ENCODE data around the gene CSRP1. TPM values are rescaled to one million over a fixed set of nuclear protein-coding genes. Genes with fewer than 3 reads are reported as not detected.
"Not testable (repeated sequence)": the region's sequence is repeated elsewhere in the genome, so short reads cannot be mapped to it uniquely, and the experiment has no call there.

The CSRP1 gene
- total and polyA plus RNA-seq, 2 experiments from 2014 or later: 5.8 to 29.9 TPM

GRCh38 chr1:201520046-201520575 is 13.2 kb upstream of the CSRP1 start:
- not testable (repeated sequence) for H3K36me3 ChIP-seq (ENCODE audit: insufficient read depth); H3K4me1 Mint-ChIP-seq; H3K27me3 Mint-ChIP-seq (ENCODE audit: insufficient read depth, low read depth, poor library complexity)

DNA sequence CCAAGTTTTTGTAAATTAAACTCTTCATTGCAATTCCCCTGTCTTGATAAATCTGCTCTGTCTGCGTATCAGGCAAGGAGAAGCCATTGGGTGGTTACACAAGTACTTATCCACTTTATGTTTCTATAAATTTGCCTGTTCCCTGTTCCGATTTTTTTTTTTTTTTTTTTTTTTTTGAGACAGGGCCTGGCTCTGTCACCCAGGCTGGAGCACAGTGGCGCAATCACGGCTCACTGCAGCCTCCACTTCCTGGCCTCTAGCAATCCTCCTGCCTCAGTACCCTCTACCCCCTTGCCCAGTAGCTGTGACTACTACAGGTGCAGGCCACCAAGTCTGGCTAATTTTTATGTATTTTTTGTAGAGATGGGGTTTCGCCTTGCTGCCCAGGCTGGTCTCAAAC is 11.1 kb upstream of the CSRP1 start:
- ATAC-seq (no peak), DNase-seq (ENCODE audit: low spot score) (no peak)
- no peaks in the 10 kb centered on the region for H3K27me3 ChIP-seq (ENCODE audit: insufficient read depth)
- H3K4me2 ChIP-seq: no peak overlapping the region
- Mint-ChIP-seq H3K36me3 (ENCODE audit: low read depth) (no peaks in the 10 kb centered on the region), H3K27ac (no peak overlapping the region), H3K4me1 (peaks cover 15% of the 10 kb centered on the region), H3K9me3 (no peaks in the 10 kb centered on the region), H3K27me3 (ENCODE audit: insufficient read depth, low read depth, poor library complexity) (peaks cover 4% of the 10 kb centered on the region), H3K4me3 (no peak overlapping the region)
- H4K20me1 ChIP-seq (replicated peaks; ENCODE audit: insufficient read depth): no peaks in the 10 kb centered on the region
- H3K4me1 ChIP-seq (ENCODE audit: insufficient read depth): peaks cover 4% of the 10 kb centered on the region; the same call in 1 of the 2 replicates
- H3K36me3 ChIP-seq (ENCODE audit: insufficient read depth): no peaks in the 10 kb centered on the region
- H3K27ac ChIP-seq (ENCODE audit: low read depth): no peak overlapping the region
- peaks cover 12% of the 10 kb centered on the region for H3K9me2 ChIP-seq (ENCODE audit: insufficient read depth)
- H2AFZ ChIP-seq: no peak overlapping the region
- H3F3A ChIP-seq (replicated peaks; ENCODE audit: low read depth): no peaks in the 10 kb centered on the region
- no peak overlapping the region for H3K4me3 ChIP-seq
- no peaks in the 10 kb centered on the region for H3K79me2 ChIP-seq (replicated peaks; ENCODE audit: insufficient read depth)
- TF ChIP-seq, protein P1, sequence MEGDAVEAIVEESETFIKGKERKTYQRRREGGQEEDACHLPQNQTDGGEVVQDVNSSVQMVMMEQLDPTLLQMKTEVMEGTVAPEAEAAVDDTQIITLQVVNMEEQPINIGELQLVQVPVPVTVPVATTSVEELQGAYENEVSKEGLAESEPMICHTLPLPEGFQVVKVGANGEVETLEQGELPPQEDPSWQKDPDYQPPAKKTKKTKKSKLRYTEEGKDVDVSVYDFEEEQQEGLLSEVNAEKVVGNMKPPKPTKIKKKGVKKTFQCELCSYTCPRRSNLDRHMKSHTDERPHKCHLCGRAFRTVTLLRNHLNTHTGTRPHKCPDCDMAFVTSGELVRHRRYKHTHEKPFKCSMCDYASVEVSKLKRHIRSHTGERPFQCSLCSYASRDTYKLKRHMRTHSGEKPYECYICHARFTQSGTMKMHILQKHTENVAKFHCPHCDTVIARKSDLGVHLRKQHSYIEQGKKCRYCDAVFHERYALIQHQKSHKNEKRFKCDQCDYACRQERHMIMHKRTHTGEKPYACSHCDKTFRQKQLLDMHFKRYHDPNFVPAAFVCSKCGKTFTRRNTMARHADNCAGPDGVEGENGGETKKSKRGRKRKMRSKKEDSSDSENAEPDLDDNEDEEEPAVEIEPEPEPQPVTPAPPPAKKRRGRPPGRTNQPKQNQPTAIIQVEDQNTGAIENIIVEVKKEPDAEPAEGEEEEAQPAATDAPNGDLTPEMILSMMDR (conservative IDR thresholded peaks at IDR 0.05; ENCODE audit: low read depth in 2 of 2): no peak
- TF ChIP-seq, protein P2, sequence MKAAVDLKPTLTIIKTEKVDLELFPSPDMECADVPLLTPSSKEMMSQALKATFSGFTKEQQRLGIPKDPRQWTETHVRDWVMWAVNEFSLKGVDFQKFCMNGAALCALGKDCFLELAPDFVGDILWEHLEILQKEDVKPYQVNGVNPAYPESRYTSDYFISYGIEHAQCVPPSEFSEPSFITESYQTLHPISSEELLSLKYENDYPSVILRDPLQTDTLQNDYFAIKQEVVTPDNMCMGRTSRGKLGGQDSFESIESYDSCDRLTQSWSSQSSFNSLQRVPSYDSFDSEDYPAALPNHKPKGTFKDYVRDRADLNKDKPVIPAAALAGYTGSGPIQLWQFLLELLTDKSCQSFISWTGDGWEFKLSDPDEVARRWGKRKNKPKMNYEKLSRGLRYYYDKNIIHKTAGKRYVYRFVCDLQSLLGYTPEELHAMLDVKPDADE (IDR thresholded peaks at IDR 0.05): no peak
- TF ChIP-seq REST (IDR thresholded peaks at IDR 0.05; ENCODE audit: unreplicated experiment): no peak
- no peak for TF ChIP-seq JUNB (IDR thresholded peaks at IDR 0.05; ENCODE audit: unreplicated experiment)
- TF ChIP-seq NANOG (IDR thresholded peaks at IDR 0.05; ENCODE audit: borderline replicate concordance): no peak

More at GRCh38 chr1:201520046-201520575, 13.2 kb upstream of the CSRP1 start:
- H3K27ac ChIP-seq (ENCODE audit: low read depth); H3K27ac Mint-ChIP-seq; H4K20me1 ChIP-seq (replicated peaks; ENCODE audit: insufficient read depth); H3K36me3 Mint-ChIP-seq (ENCODE audit: low read depth); H3K4me3 Mint-ChIP-seq; DNase-seq (ENCODE audit: low spot score); H3K9me3 Mint-ChIP-seq; H2AFZ ChIP-seq; H3K4me3 ChIP-seq; H3K9me2 ChIP-seq (ENCODE audit: insufficient read depth); H3K4me1 ChIP-seq (ENCODE audit: insufficient read depth); H3K79me2 ChIP-seq (replicated peaks; ENCODE audit: insufficient read depth); H3F3A ChIP-seq (replicated peaks; ENCODE audit: low read depth); H3K27me3 ChIP-seq (ENCODE audit: insufficient read depth); ATAC-seq; H3K4me2 ChIP-seq: not testable (repeated sequence)
- TF ChIP-seq, protein P1 (conservative IDR thresholded peaks at IDR 0.05; ENCODE audit: low read depth in 2 of 2): 0 out of 4 replicates have a peak, but pooled peaks of 1 of the 2 experiments have one; percentile 9
